Adrenal gland (tissue), 12 donors: ENCODE measurements around the gene SIGLEC5. TPM values are rescaled to one million over a fixed set of nuclear protein-coding genes. Genes with fewer than 3 reads are reported as not detected.
"Not testable (repeated sequence)": the region's sequence is repeated elsewhere in the genome, so short reads cannot be mapped to it uniquely, and the experiment has no call there.

Source experiments
- DNase-seq, 7 donors: peaks; one replicate each; pipeline ENCODE4 v3.0.0-alpha.2; 2019 to 2020
- H3K27ac ChIP-seq, 5 donors: fragments of 200-600 bp; sonication (generic) in 4 of 5; 1 replicate in 3 of 5; 2 replicates in 2 of 5; pipeline versions ENCODE4 v1.5.1 to v1.8.0; 2016 to 2020; ENCODE audit warnings: mild to moderate bottlenecking in 1 of 5
- H3K27me3 ChIP-seq: fragments of 200-600 bp; 2 replicates; pipeline ENCODE4 v1.8.0; 2021
- H3K36me3 ChIP-seq, 2 donors: fragments of 200-600 bp; replicated peaks in 1 of 2; 1 replicate in 1 of 2; 2 replicates in 1 of 2; pipeline versions ENCODE4 v1.5.1 to v1.8.0; 2018 to 2022
- H3K4me1 ChIP-seq, 2 donors: fragments of 200-600 bp; replicated peaks in 1 of 2; 1 replicate in 1 of 2; 2 replicates in 1 of 2; pipeline versions ENCODE4 v1.5.1 to v1.8.0; 2018 to 2021
- H3K4me3 ChIP-seq, 4 donors: fragments of 200-600 bp; sonication (generic) in 3 of 4; one replicate each; pipeline ENCODE4 v1.5.1; 2016 to 2018
- H3K9me3 ChIP-seq, 3 donors: fragments of 200-600 bp; sonication (generic) in 1 of 3; replicated peaks in 1 of 3; 1 replicate in 2 of 3; 2 replicates in 1 of 3; pipeline versions ENCODE4 v1.5.1 to v1.8.0; 2016 to 2021
- CTCF ChIP-seq, 6 experiments: fragments of 450-650 bp in 4 of 6; fragments of 200-600 bp in 2 of 6; sonication (generic) in 1 of 6; IDR thresholded peaks; 1 replicate in 5 of 6; 2 replicates in 1 of 6; pipeline versions ENCODE4 v1.5.1 to v1.8.0; 2016 to 2021; ENCODE audit warnings: antibody characterized with exemption in 6 of 6, mild to moderate bottlenecking in 2 of 6, moderate library complexity in 1 of 6
- POLR2A ChIP-seq, 2 donors: fragments of 450-650 bp; IDR thresholded peaks; one replicate each; pipeline ENCODE4 v1.6.1; 2017; ENCODE audit warnings: antibody characterized with exemption in 2 of 2, mild to moderate bottlenecking in 2 of 2, moderate library complexity in 1 of 2
- WGBS, 4 donors: extraction: QIAGEN DNeasy Blood & Tissue Kit in 2 of 4; methylation state at CpG; one replicate each; pipeline versions ENCODE4 v1.1.5 to v1.1.7; 2013 to 2017; 5-methylcytosine and 5-hydroxymethylcytosine counted together
- intact Hi-C, 2 donors: fragments of 100-400 bp; cut with DNase I; formaldehyde crosslinking; loops; one replicate each; pipeline versions ENCODE4 v1.14.1 to v1.15.0; 2022 to 2023
- polyA plus RNA-seq, 3 donors: library from polyadenylated mRNA; stranded (reverse); fragments of 200-250 nt in 2 of 3; fragments of 350-450 nt in 1 of 3; fragmentation: Illumina TruSeq in 1 of 3; extraction: RNeasy Lipid Tissue Mini Kit (QIAGEN cat#74804) in 1 of 3; gene quantifications; one replicate each; pipeline ENCODE4 v1.2.3, GENCODE V29; 2013 to 2014
- total RNA-seq, 9 donors: library from RNA; depleted of rRNA in 4 of 9; stranded (reverse); fragments of >200 nt in 4 of 9; fragments of 120-200 nt in 1 of 9; fragmentation: NEBNext Ultra II Directional in 1 of 9; extraction: Animal tissue kit (Norgen Biotek cat#: 25700) in 1 of 9; gene quantifications; one replicate each; pipeline versions ENCODE4 v1.1.0 to v1.2.4, GENCODE V29; 2013 to 2023
- donor health status: healthy with polysubstance abuse.
- donor health status: Bipolar disorder and iron deficiency.
- donor health status: DM: yes; HTN: yes; CAD: no.
- donor health status: DM: no; HTN: no; CAD: no.
- donor health status: DM: no; HTN: no; CAD: no.
- donor health status: DM: yes; HTN: yes; CAD: no.

The SIGLEC5 gene
- total and polyA plus RNA-seq, 12 donors, result 0.11 to 3.0 (median 0.57) TPM; not detected in 7

GRCh38 chr19:51654783-51655182 lies 24.6 kb upstream of the SIGLEC5 start:
- no peak overlapping the region for H3K4me3 ChIP-seq
- H3K27me3 ChIP-seq, result no peaks in the 10 kb centered on the region
- TF ChIP-seq POLR2A (IDR thresholded peaks at IDR 0.05), result no peak
- intact Hi-C loops, result loop anchor here (10.0 kb wide), 2 partner anchors 190 to 320 kb away; no protein-coding TSS in a partner anchor
- 48 to 63% (median 57%) methylated on average over 4 of the region's 4 CpGs for WGBS, 4 donors
- H3K9me3 ChIP-seq, result no peaks in the 10 kb centered on the region
- no peak for DNase-seq
- no peaks in the 10 kb centered on the region for H3K36me3 ChIP-seq
- peaks cover 0 to 8% of the 10 kb centered on the region in 2 donors for H3K4me1 ChIP-seq
- H3K27ac ChIP-seq, result no peak overlapping the region

- intact Hi-C loops, result loop anchor here (10.0 kb wide), 2 partner anchors 188 to 318 kb away; no protein-coding TSS in a partner anchor
- no peak for DNase-seq
- no peak overlapping the region for H3K4me3 ChIP-seq
- H3K4me1 ChIP-seq, result peaks cover 0 to 8% of the 10 kb centered on the region in 2 donors
- no peaks in the 10 kb centered on the region for H3K36me3 ChIP-seq
- no peak for TF ChIP-seq POLR2A (IDR thresholded peaks at IDR 0.05)
- no peaks in the 10 kb centered on the region for H3K27me3 ChIP-seq
- no peaks in the 10 kb centered on the region for H3K9me3 ChIP-seq
- no peak overlapping the region for H3K27ac ChIP-seq
- 40 to 66% (median 49%) methylated on average over 2 of the region's 2 CpGs for WGBS, 4 donors
These were observed 23.0 kb upstream of the SIGLEC5 start for GRCh38 chr19:51653162-51653561.

GRCh38 chr19:51652266-51652665 lies 22.1 kb upstream of the SIGLEC5 start:
- intact Hi-C loops, result loop anchor here (10.0 kb wide), 2 partner anchors 187 to 317 kb away; no protein-coding TSS in a partner anchor
- 38 to 73% (median 54%) methylated on average over 4 of the region's 4 CpGs for WGBS, 4 donors
- DNase-seq, result peak in 2 of 7 donors; percentile 13 to 23
- no peak overlapping the region for H3K4me3 ChIP-seq
- no peaks in the 10 kb centered on the region for H3K27me3 ChIP-seq
- peaks cover 0 to 7% of the 10 kb centered on the region in 2 donors for H3K4me1 ChIP-seq
- no peak overlapping the region for H3K27ac ChIP-seq
- no peak for TF ChIP-seq POLR2A (IDR thresholded peaks at IDR 0.05)
- no peak for TF ChIP-seq CTCF (IDR thresholded peaks at IDR 0.05)
- H3K36me3 ChIP-seq, result no peaks in the 10 kb centered on the region
- no peaks in the 10 kb centered on the region for H3K9me3 ChIP-seq

- no peaks in the 10 kb centered on the region for H3K27me3 ChIP-seq
- intact Hi-C loops, result loop anchor here (10.0 kb wide), 2 partner anchors 187 to 317 kb away; no protein-coding TSS in a partner anchor
- H3K36me3 ChIP-seq, result no peaks in the 10 kb centered on the region
- H3K4me1 ChIP-seq, result no peaks in the 10 kb centered on the region
- TF ChIP-seq POLR2A (IDR thresholded peaks at IDR 0.05), result no peak
- no peak for TF ChIP-seq CTCF (IDR thresholded peaks at IDR 0.05)
- H3K9me3 ChIP-seq, result no peaks in the 10 kb centered on the region
- peak overlapping the region in 1 of 5 donors; percentile 52 for H3K27ac ChIP-seq
- DNase-seq, result peak in 5 of 7 donors; percentile 29 to 62 (median 44)
- 63 to 77% (median 69%) methylated on average over 7 of the region's 7 CpGs for WGBS, 4 donors
- H3K4me3 ChIP-seq, result no peak overlapping the region
These were observed 21.1 kb upstream of the SIGLEC5 start for GRCh38 chr19:51651216-51651846.

GRCh38 chr19:51647318-51647717 lies 17.1 kb upstream of the SIGLEC5 start:
- Histone ChIP-seq H3K27ac (no peak overlapping the region), H3K4me1 (no peaks in the 10 kb centered on the region), H3K4me3 (no peak overlapping the region), H3K36me3 (no peaks in the 10 kb centered on the region), H3K9me3 (no peaks in the 10 kb centered on the region), H3K27me3 (no peaks in the 10 kb centered on the region)
- no peak for DNase-seq
- intact Hi-C loops, result no loop called here
- TF ChIP-seq POLR2A (IDR thresholded peaks at IDR 0.05) (no peak), CTCF (IDR thresholded peaks at IDR 0.05) (no peak)
- WGBS, 4 donors, result 81 to 86% (median 84%) methylated on average over 6 of the region's 6 CpGs

- H3K4me3 ChIP-seq, H3K9me3 ChIP-seq, H3K27me3 ChIP-seq, DNase-seq, intact Hi-C loops, H3K36me3 ChIP-seq, H3K4me1 ChIP-seq, H3K27ac ChIP-seq: not testable (repeated sequence)
- WGBS, 4 donors, result 15 to 46% (median 35%) methylated on average over 2 to 5 of the region's 10 CpGs; no CpG with 5 or more reads in 1 of the 4 donors
These were observed 16.5 kb upstream of the SIGLEC5 start, which contains the start of gene SIGLEC14 for GRCh38 chr19:51646730-51647129. Gene SIGLEC14, minus strand, starts transcription at chr19:51646825. Its CDS starts 66 bp downstream, at chr19:51646759.
